GM18867 (cell line): ENCODE results near the gene CDK11A.
"Not testable (repeated sequence)": the region's sequence is repeated elsewhere in the genome, so short reads cannot be mapped to it uniquely, and the experiment has no call there.

ENCODE experiments used
- ATAC-seq: cut with Tn5 transposase; IDR thresholded peaks from one replicate; pipeline ENCODE4 v1.9.1; 2021; ENCODE audit warnings: mild to moderate bottlenecking, moderate library complexity; ENCODE audit not compliant: unreplicated experiment

The CDK11A gene

DNA sequence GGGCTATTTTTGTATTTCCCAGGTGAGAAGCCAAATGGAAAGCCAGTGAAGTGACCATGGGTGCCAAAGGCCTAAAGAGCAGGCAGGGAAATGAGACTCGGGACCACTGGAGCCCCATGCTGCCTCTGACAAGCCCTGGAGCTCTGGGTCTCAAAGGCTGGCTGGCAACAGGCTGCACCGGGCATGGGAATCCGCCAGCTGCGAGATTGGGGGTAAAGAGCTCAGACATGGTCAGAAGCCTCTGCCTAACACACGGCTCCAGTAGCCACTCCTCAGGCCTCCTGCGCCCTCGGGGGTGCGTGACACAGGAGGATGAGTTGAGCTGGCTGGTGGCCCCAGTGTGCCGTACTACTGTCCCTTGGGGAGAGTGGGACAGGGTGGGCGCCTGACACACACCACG, 59.8 kb downstream of the CDK11A start:
- ATAC-seq, result not testable (repeated sequence)

DNA sequence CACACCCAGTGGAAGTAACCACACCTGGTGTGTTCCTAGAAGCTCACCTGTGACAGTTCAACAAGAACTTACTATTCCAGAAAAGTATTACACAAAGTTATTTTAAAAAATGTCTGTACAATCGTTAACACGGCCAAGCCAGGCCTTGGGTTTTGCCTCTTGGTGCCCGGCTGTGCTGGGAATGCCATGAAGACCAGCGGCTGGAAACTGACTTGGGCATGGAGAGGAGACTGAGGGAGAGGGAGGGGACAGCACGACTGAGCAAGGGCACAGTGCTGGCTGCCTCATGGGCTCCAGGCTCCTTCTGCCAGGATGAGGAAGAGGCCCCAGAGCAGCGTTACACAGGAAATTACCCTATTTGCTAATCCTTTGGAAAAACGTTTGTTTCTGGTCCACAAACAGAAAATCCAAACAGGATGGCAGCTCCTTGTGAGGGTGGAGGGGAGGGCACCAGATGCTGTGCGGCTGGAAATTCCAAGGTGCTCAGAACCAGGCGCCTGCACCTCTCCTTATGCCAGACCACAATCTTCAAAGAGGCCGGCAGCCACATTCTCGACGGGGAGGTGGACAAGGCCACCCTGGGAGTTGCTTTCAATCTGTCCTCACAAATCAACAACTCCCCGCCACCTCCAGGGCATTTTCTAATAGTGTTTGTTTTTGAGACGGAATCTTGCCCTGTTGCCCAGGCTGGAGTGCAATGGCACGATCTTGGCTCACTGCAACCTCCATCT, 61.2 kb downstream of the CDK11A start:
- ATAC-seq, result not testable (repeated sequence)

DNA sequence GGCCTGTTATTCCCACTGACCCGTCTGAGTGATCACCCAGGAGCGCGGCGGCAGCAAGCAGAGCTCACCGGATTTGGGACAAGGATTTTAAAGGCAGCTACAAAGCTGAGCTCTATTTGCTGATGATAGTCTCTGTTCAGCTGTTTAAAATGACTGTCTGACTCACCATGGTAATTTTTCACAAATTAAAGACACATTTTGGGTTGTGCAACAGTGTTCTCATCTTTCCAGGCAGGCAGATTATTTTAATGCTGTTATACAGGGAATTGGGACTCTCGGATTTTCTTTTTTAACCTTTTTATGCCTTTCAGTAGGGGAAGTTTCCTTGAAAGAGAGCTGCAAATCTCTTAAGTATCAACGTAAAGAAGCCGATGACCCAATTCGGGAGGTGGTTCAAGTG, 61.8 kb downstream of the CDK11A start:
- not testable (repeated sequence) for ATAC-seq

DNA sequence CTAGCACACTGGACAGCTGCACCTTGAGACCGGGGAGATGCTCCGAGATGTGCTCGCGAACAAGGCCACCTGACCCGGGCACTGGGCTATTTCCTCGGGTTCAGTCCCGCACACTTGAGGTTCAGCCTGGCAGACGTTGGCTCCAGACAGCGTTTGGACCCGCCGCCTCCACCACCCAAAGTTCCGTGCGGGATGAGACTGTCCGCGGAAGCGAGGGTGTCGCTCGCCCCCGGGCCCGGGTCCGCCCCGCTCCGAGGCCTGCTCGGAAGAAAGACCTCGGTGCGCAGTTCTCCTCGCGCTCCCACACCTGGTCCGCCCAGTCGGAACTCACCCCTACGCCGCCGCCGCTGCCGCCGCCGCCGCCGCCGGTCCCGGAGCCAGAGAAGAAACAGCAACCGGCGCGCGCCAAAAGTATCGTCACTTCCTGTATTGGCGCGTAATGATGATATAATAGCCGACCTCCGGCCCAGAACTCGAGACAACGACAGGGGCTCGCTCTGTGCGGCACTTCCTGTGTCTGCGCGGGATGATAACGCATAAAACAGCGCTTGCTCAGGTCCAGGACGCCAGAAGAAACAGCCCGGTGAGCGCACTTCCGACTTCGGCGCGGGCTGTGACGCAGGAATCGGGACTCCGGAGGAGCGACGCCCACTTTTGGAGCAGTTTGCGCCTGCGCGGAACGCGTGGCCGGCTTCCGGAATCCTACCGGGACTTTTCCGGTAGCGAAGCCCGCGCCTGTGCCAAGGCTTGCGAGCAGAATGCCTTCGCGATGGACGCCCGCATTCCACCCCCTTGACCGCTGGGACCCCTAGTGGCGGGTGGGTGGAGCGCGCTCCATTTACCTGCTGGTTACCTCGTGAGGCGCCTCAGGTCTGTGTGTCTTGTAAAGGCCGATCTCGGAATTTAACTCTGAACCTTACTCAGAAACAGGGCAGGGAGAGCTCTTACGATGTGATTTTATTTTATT, 65.3 kb downstream of the CDK11A start, which contains the start of gene CDK11B:
TSS of gene CDK11B (minus strand) at position 422 of the 967 bp plus-strand sequence. CDS start 1,519 bp downstream, outside the sequence.
- peak; percentile 83 for ATAC-seq
